Stimulated activated CD4-positive, alpha-beta T cell treated with anti-CD3 and anti-CD28 coated beads, Interleukin-2, amount 100 ng/mL, for 48 hours (primary cell): ENCODE data around the gene KRT7.

Experiments
- DNase-seq, 2 donors: peaks; one replicate each; pipeline ENCODE4 v3.0.0-alpha.2; 2020

The KRT7 gene

GRCh38 chr12:52232674-52233461 is at the start of gene KRT7:
Gene KRT7 (plus strand): TSS chr12:52233243. CDS start chr12:52233297, 54 bp downstream.
- DNase-seq, result no peak

DNA sequence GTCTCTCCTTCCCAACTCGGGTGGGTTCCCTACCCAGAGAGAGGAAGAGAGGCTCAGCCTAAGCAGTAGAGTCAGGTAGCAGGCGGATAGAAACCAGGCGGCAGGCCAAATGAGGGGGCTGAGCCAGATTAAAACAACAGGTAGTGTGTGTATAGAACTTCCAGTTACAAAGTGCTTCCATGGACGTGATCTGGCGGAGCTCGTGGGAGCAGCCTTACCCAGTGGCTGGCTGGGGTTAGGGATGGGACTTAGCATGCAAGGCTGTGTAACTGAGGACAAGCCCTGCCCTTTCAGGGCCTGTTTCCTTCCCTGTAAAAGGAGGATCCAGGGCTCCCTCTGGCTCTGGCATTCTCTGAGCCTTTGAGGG is 49.5 kb upstream of the KRT7 start:
- no peak for DNase-seq

- DNase-seq, result no peak
Observed at GRCh38 chr12:52183971-52184370, 49.1 kb upstream of the KRT7 start.

DNA sequence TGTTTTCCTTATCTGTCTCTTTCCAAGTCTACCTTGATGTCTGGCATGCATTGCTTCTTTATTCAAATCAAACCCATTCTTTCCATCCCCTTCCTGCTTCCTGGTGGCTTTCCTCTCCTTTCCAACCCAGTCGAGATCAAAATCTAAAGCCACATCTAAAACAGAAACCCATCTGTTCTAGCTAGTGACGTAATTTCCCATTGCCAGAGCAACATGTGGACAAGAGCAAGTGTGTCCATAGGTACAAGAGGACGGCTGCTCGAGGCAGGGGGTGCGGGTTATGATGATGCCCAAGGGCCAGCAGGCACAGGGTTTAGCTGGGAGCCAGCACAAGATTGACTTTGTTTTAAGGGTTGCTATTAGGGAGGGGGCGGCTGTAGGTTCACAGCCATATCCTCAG is 48.2 kb upstream of the KRT7 start:
- DNase-seq, result no peak

- no peak for DNase-seq
Observed at GRCh38 chr12:52185400-52185967, 47.6 kb upstream of the KRT7 start.

DNA sequence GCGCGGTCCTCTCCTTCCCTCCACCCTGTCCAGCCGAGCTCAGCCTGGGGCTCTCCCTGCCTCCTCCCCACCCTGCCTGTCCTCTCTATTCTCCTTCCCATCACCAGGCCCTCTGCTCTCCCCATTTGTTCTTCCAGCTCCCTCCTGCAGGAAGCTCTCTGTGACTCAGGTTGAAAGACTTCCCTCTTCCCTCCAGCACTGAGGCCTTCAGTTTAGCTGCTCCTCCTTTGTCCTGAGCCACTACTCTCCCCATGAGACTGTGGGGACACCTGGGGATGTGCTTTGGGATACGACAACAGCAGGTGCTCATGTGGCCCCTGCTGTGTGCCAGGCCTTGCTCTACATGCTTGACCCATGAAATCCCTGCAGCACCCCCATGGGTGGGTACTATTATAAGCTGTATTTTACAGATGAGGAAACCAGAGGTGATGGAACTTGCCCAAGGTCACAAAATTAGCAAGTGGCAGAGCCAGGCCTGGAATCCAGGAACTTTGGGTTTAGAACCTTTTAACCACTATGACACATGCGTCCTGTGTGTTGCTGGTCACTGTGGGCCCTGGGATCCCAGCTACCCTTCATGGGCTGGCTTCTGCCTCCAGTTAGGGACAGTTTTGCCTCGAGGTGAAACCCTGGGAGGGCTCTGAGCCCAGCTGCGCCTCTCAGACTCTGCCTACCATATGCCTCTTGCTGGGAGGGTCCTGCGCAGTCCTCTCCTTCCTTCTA is 46.8 kb upstream of the KRT7 start:
- no peak for DNase-seq

DNA sequence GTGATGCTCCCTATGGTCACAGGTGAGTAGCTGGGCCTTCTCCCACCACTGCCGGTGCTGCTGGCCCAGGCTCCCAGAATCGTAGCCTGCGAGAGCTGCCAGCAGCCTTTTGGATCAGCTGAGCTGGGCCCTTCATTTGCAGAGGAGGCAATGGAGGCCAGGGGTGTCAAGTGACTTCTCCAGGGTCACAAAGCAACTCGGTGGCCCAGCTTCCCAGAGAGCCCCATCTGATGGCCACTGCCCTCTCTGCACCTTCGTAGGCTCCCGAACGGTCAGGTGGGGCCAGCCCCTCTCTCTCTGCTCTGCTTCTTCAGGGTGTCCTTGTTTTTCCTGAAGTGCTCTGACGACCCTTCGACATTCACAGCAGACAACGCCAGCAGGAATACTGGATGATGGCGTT is 45.8 kb upstream of the KRT7 start:
- no peak for DNase-seq

- no peak for DNase-seq
Observed at GRCh38 chr12:52187640-52188039, 45.4 kb upstream of the KRT7 start.

GRCh38 chr12:52188658-52189057 is 44.4 kb upstream of the KRT7 start:
- DNase-seq, result no peak

DNA sequence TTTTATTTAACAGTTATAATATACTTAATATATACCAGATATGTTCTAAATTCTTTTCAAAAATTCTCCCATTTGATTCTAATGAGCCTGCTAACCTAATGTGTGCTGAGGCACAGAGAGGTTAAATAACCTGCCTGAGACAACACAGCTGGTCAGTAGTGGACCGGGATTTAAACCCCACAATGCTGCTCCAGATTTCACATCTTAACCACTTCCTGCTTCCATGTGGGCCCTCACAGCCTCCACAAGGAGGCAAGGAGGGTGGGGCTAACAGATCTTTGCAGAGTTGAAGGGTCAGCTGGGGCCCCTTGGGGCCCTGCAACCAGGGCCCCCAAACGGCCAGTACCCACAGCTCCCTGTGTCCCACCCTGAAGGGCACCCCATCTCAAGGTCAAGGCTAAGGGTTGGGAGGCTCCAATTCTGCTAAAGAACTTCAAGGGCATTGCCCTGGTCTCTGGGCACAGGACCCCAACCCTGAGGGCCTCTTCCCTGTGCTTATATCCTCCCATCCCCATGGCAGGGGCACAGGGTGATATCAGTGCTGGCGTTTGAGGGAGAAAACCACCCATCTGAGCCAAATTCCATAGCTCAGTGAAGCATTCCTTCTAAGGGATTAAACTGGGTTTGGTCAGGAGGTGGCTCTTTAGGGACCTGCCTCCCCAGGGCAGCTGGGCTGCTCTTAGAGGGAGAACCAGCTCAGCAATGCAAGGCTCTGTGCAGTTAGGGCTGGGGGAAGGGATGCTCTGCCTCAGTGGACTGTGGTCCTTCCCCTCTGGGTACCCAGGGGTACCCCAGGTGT is 43.5 kb upstream of the KRT7 start:
- DNase-seq, result no peak

DNA sequence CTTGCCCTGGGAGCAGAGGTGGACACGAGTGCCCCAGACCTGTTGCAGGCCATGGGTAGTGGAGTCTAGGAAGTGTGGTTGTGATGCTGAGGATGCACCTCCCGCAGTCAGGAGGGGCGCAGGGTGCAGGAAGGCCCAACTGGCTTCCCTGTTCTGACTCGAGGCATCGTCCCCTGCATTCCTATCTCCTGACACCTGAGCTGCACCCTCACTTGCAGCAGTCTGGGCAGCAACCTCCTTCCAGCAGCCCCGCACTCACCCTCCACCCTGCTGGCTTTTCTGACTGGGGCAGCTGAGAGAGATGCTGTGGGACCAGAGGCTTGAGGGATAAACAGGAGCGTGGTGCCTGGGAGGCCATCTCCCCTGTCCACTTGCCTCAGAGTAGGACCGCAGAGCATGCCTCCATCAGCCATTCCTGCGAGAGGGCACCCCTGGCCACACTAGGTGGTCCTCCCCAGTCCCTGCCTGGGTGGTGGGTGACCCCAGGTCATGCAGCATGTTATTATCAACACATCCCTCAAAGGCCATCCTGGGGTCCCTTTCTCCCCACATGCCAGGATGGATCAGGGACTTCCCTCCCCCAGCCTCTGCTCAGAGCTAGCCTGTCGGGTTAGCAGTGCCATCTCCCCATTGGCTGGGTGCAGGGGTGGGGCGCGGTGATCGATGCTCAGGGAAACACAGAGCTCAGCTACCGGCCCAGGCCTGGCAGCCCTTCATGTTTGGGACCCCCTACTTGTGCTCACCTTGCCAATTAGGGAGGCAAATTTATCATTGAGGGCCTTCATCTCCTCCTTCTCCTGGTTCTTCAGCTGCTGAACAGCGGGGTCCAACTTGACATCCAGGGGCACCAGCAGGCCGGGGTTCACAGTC is 41.9 kb upstream of the KRT7 start:
- DNase-seq, result no peak

DNA sequence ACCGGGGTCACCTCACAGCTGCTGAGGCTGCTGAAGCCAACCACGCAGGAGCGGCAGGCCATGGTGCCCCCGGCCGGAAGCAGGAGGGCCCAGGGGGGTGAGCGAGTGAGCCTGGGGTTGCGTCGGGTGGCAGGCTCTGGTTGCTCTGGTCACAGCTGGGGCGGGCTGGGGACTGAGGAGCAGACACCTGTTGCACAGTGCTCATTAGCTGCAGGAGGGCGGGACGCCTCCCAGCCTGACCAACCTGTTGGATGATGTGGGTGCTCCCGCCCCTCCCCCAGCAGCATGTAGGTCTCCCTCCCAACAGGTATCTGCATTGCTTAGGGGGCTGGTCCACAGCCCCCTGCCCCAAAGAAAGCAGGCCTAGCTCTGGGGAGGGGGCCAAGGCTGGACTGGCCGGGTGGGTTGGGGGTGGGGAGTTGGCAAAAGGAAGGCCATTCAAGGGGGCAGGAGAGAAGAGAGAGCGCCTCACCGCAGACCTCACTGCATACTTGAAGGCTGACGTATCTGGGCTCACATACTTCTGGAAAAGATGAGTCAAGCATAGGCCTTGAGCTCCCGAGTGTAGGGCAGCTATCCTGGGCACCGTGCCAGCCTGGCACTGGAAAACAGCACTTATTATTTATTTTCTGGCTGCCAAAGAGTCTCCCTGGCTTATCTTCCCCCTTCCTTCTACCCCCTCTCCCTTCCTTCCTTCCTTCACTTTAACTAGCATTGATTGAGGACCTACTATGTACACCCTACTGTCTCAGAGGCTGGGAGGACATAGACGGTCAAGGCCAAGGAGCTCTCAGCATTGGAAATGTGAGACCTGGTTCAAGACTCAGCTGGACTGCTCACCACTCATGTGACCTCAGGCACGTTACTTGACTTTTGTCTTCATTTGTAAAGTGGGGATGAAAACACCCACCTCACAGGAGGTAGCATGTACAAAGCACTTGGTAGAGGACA is 40.9 kb upstream of the KRT7 start, which contains the start of gene KRT80:
Gene KRT80 (minus strand): TSS at position 174 of the 951 bp plus-strand sequence. CDS start 112 bp downstream, at position 62.
- peak in 1 of 2 donors; percentile 7 for DNase-seq

GRCh38 chr12:52193532-52193931 is 39.5 kb upstream of the KRT7 start:
- DNase-seq, result no peak

DNA sequence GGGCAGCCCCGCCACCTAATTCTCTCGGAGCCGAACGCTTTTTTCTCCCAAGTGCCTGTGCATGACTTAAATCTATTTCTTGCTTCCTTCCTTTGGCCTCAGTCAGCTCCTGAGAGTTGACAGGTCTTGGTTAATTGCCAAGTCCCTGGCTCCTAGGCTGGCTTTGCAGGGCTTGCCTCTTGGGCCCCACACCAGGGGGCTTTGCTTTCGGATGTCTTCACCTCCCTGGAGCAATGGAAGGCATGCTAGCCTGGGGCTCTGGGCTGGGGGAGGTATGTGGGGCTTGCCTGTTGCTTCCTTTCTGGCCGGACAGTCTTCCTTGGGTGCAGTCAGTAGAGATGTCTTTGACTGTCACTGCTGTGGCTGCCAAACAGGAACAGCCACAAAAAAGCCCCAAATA is 39.1 kb upstream of the KRT7 start:
- DNase-seq, result no peak

- no peak for DNase-seq
Observed at GRCh38 chr12:52195065-52195730, 37.8 kb upstream of the KRT7 start.

DNA sequence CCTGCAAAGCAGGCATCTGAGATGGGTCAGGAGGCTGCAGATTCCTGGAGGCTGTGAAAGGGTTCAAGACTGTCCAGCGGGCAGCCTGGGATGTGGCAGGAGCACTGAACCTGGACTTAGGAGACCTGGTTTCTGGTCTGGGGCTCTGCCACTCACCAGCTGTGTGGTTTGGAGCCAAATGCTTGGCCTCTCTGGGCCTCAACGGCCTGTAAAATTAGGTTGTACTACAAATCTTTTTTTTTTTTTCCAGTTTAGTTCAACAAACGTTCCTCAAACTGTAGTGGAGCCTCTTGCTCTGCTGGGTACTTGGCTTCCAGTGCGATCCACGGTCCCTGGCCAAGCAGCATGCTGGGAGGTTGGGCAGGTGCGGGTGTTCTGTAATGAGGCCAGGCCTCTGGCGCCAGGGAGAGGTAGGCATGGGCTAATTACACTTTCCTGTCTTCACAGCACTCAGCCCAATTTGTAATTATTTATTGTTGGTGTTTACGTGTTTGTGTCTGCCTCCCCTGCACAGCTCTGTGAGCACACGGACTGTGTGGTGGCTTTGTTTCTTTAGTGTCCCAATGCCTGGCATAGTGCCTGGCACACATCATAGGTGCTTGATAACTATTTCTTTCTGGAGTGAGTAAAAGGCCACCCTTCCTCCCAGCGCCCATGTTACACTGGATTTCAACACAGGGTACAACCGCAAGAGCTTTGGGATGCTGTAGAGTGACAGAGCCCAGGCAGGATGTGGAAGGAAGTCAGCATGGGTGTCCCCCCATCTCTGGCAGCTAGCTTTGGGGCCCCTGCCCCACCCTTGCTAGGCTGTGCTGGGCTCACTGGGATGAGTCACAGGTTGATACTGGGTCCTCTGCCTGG is 35.4 kb upstream of the KRT7 start:
- no peak for DNase-seq

GRCh38 chr12:52198454-52199215 is 34.4 kb upstream of the KRT7 start:
- no peak for DNase-seq

DNA sequence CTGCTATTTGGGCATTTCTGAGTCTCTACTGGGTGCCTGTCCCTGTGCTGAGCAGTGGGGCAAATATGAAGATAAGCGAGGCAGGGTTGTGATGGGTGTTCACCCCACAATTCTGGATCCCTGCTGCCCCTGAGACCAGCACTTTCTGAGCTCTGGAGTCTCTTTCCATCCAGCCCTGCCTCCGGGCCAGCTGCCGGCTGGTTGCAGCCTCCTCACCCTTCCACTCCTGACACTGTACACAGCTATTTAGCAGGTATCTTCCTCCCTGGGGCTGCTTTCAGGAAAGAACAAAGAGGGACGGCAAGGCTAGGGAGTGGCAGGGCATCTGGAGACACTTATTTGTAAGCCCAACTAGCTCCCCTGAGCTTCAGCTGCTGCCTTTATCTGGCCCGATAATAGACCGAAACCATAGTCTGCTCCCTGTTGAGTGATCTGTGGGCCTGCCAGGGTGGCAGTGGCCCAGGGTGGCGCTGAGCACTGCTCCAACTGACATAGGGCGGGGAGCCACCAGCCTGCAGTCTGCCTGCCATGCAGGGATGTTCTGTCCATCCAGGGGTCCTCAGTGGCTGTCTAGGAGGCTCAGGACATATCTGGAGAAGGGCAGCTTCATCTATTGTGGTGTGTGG is 33.6 kb upstream of the KRT7 start:
- DNase-seq, result no peak
